ENCODE data around the gene PLA2G2A. TPM values are rescaled to one million over a fixed set of nuclear protein-coding genes. Genes with fewer than 3 reads are reported as not detected.

PLA2G2A gene
- total and polyA plus RNA-seq, 9 of the 15 experiments (the other 6 are each of a cell fraction or from before 2014, with no cell fraction given) = not detected

DNA sequence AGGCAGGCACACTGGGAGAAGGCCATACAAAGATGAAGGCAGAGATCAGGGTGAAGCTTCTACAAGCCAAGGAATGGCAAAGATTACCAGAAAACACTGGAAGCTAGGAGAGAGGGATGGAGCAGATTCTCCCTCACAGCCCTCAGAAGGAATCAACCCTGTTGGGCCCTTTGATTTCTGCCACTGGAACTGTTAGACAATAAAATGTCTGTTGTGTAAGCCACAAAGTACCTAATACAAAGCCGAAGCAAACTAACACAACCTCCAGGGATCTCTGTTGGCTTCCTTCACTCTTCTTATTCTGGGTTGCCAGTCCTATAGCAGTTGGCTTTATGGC lies 1.7 kb upstream of the PLA2G2A start:
- H4K20me1 ChIP-seq (replicated peaks; ENCODE audit: control insufficient read depth, insufficient read depth, low read length) = no peaks in the 10 kb centered on the region
- no peak overlapping the region for H3K9ac ChIP-seq (ENCODE audit: insufficient read depth in 1 of 2, low read depth in 2 of 2, low read length in 2 of 2)
- H3K4me1 ChIP-seq (replicated peaks in 1 of 2; ENCODE audit: control insufficient read depth in 2 of 2, insufficient read depth in 2 of 2, low read length in 2 of 2) = no peaks in the 10 kb centered on the region; a peak in 2 of 5 replicates
- no peaks in the 10 kb centered on the region for H3K79me2 ChIP-seq (ENCODE audit: control insufficient read depth, insufficient read depth, low read length)
- H3K4me3 ChIP-seq = no peak overlapping the region
- intact Hi-C loops (cut with micrococcal nuclease) = no loop called here
- no peak for DNase-seq (ENCODE audit: extremely low read depth in 1 of 4, low spot score in 3 of 4)
- no peak overlapping the region for H3K27ac ChIP-seq (ENCODE audit: extremely low read depth, low read depth, low read length)
- TF ChIP-seq, protein P1, sequence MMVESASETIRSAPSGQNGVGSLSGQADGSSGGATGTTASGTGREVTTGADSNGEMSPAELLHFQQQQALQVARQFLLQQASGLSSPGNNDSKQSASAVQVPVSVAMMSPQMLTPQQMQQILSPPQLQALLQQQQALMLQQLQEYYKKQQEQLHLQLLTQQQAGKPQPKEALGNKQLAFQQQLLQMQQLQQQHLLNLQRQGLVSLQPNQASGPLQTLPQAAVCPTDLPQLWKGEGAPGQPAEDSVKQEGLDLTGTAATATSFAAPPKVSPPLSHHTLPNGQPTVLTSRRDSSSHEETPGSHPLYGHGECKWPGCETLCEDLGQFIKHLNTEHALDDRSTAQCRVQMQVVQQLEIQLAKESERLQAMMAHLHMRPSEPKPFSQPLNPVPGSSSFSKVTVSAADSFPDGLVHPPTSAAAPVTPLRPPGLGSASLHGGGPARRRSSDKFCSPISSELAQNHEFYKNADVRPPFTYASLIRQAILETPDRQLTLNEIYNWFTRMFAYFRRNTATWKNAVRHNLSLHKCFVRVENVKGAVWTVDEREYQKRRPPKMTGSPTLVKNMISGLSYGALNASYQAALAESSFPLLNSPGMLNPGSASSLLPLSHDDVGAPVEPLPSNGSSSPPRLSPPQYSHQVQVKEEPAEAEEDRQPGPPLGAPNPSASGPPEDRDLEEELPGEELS (CRISPR knock-in tag; IDR thresholded peaks at IDR 0.05; ENCODE audit: borderline replicate concordance) = no peak
- no peak for TF ChIP-seq EWSR1 (IDR thresholded peaks at IDR 0.05; ENCODE audit: borderline replicate concordance, low read depth, partially characterized antibody)
- no peak for TF ChIP-seq ZKSCAN8 (CRISPR knock-in tag; IDR thresholded peaks at IDR 0.05)
- H3K27me3 ChIP-seq (ENCODE audit: control insufficient read depth in 2 of 2, insufficient read depth in 2 of 2, low read length in 2 of 2) = peaks cover 2 to 37% of the 10 kb centered on the region in 2 experiments; a peak in 3 of 5 replicates
- H3K9me1 ChIP-seq (ENCODE audit: control insufficient read depth, insufficient read depth, low read length) = no peaks in the 10 kb centered on the region
- ATAC-seq = no peak
- H3K9me3 ChIP-seq (replicated peaks; ENCODE audit: control insufficient read depth, insufficient read depth, low read depth, low read length) = no peaks in the 10 kb centered on the region
- H3K36me3 ChIP-seq (ENCODE audit: control insufficient read depth, insufficient read depth, low read length) = no peaks in the 10 kb centered on the region
- no peak for FAIRE-seq
- in situ Hi-C loops (cut with MboI) = no loop called here
- POLR2A ChIA-PET = interaction anchor here (0.6 to 1.3 kb wide), 2 partner anchors 25 to 527 kb away, joined by 3 to 5 read pairs; partner anchors contain the start of gene MUL1
- no peak overlapping the region for H3K4me2 ChIP-seq (ENCODE audit: insufficient read depth, low read length)
- no TSS peak for BruUV-seq (replicated peaks)
- CTCF ChIA-PET (ENCODE audit: low intra/inter-chr PET ratio) = no interaction called here
- no peak overlapping the region for H2AFZ ChIP-seq (ENCODE audit: low read depth, low read length)
- 0% methylated on average over 1 of the region's 1 CpG for WGBS (ENCODE audit: insufficient coverage, low coverage, missing lambda C conversion rate)

DNA sequence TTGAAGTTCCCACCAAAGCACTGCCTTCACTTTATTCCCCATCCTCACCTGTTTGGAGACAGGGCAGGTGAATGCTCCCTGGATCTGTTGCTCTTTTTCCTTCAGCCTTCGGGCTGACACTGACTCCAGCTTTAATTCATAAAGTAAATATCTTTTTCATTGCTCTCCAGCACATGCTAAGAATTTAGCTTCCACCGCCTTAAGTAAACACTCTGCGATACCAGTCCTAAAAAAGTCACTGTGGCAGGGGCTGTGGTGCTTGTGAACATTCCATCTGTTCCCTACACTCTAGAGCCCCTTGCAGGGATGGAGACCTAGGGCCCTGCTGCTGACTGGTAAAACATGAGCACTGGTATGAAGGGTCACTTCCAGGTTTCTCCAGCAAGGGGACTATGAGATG lies 896 bp upstream of the PLA2G2A start:
- no peak overlapping the region for H3K4me3 ChIP-seq
- no peaks in the 10 kb centered on the region for H3K36me3 ChIP-seq (ENCODE audit: control insufficient read depth, insufficient read depth, low read length)
- no peaks in the 10 kb centered on the region for H3K79me2 ChIP-seq (ENCODE audit: control insufficient read depth, insufficient read depth, low read length)
- in situ Hi-C loops (cut with MboI) (no loop called here), intact Hi-C loops (cut with micrococcal nuclease) (no loop called here)
- FAIRE-seq (no peak), DNase-seq (ENCODE audit: extremely low read depth in 1 of 4, low spot score in 3 of 4) (no peak), ATAC-seq (no peak)
- ChIA-PET CTCF (ENCODE audit: low intra/inter-chr PET ratio) (no interaction called here), POLR2A (no interaction called here)
- no peaks in the 10 kb centered on the region; a peak in 2 of 5 replicates for H3K4me1 ChIP-seq (replicated peaks in 1 of 2; ENCODE audit: control insufficient read depth in 2 of 2, insufficient read depth in 2 of 2, low read length in 2 of 2)
- TF ChIP-seq PTTG1 (tag; IDR thresholded peaks at IDR 0.05; ENCODE audit: low read depth) = no peak
- H3K27me3 ChIP-seq (ENCODE audit: control insufficient read depth in 2 of 2, insufficient read depth in 2 of 2, low read length in 2 of 2) = peaks cover 2 to 37% of the 10 kb centered on the region in 2 experiments; a peak in 3 of 5 replicates
- no TSS peak for BruUV-seq (replicated peaks)
- H3K9me1 ChIP-seq (ENCODE audit: control insufficient read depth, insufficient read depth, low read length) = no peaks in the 10 kb centered on the region
- no peak overlapping the region for H3K9ac ChIP-seq (ENCODE audit: insufficient read depth in 1 of 2, low read depth in 2 of 2, low read length in 2 of 2)
- H3K27ac ChIP-seq (ENCODE audit: extremely low read depth, low read depth, low read length) = no peak overlapping the region
- no peak overlapping the region for H3K4me2 ChIP-seq (ENCODE audit: insufficient read depth, low read length)
- H2AFZ ChIP-seq (ENCODE audit: low read depth, low read length) = no peak overlapping the region
- 8% methylated on average over 3 of the region's 3 CpGs for WGBS (ENCODE audit: insufficient coverage, low coverage, missing lambda C conversion rate)
- no peaks in the 10 kb centered on the region for H4K20me1 ChIP-seq (replicated peaks; ENCODE audit: control insufficient read depth, insufficient read depth, low read length)
- no peaks in the 10 kb centered on the region for H3K9me3 ChIP-seq (replicated peaks; ENCODE audit: control insufficient read depth, insufficient read depth, low read depth, low read length)
